Stimulated activated CD8-positive, alpha-beta memory T cell treated with anti-CD3 and anti-CD28 coated beads, Interleukin-12 subunit alpha, Interleukin-12 subunit beta, amount 100 ng/mL, for 4 hours (primary cell): ENCODE data around the gene C17orf50.
"Not testable (repeated sequence)": the region's sequence is repeated elsewhere in the genome, so short reads cannot be mapped to it uniquely, and the experiment has no call there.

ENCODE experiments used
- DNase-seq: peaks from one replicate; pipeline ENCODE4 v3.0.0-alpha.2; 2020; ENCODE audit warnings: low read depth

The C17orf50 gene

DNA sequence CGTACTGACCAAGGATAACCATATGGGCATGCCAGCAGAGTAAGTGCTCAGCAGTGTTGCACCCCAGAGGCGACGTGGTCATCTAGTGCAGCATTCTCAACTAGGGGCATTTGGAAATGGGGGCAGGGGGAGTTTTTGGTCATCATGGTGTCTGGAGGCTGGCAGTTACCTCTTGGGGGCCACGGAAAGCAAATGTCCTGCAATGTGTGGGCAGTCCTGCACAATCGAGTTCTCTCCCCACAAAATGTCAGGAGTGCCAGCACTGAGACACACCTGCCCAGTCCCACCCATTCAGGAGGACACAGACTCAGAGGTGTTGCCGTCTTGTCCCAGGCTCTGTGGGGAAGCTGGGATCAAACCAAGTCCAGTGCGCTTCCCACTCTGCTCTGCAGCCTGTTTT lies 26.3 kb upstream of the C17orf50 start:
- no peak for DNase-seq

DNA sequence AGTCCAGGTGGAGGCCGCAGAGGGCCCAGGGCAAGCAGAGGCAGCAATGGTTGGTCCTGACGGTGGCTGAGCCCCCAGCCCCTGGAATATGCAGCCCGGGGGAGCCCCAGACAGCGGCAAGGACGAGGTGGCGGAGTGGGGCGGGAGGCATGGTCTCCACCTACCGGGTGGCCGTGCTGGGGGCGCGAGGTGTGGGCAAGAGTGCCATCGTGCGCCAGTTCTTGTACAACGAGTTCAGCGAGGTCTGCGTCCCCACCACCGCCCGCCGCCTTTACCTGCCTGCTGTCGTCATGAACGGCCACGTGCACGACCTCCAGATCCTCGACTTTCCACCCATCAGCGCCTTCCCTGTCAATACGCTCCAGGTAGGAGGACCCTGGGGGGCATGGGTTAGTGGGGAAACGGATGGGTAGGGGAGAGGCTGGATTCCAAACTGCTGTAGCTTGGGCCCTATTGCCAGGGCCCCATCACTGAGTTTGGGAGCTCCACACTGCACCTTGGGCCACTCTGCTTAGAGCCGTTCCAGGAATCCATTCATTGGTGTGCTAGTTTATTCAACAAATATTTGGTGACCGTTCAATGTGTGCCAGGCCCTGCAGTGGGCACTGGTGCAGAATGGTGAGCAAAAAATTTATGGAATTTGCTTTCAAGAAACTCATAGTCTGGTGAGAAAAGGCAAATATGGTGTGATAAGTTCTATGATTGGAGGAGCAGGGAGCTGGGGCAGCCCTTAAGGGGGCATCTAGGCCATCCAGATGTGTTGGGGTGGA lies 25.5 kb upstream of the C17orf50 start:
- DNase-seq: no peak

DNA sequence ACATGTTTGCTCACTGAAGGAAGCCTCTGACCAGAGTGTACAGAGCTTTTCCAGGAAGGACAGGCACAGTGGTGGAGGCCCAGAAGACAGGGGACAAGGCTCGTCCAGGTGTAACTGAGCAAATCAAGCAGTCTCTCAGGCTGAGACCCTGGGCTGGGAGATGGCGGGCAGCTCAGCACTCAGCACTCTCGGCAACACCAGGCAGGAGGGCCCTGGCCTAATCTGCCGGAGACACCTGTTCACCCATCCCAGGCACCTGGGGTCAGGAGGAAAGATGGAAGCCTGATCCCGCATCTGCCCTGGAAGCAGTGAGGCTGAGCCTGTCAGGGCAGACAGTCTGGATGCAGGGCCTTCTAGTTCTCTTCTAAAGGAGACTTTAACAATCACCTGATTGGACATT lies 24.5 kb upstream of the C17orf50 start:
- no peak for DNase-seq

DNA sequence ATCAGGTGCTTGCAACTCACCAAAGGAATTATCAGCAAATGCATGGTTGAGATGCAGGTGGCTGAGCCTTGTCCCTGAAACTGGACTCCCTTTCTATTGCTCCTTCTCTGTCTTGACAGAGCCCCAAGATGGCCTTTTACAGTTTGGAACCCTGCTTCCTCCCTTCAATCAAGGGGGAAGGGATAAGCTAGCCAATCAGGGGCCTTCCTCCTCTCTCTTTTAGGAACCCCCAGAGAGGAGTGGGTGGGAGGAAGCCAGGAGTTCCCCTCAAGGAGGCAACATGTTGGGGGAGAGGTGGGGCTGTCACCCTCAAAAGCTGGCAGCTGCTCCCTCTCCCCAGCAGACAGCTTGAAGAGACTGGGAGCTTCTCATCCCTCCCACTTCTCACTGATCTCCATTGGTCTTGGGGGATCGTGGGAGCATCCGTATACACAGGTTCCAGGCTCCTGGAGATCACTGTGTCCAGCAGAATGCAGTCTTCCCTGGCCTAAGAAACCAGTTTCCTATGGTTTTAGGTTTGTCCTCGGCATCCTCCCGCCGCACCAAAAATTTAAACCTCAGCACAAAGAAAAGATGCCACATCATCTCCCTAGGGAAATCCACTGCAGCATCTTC lies 22.1 kb upstream of the C17orf50 start:
- no peak for DNase-seq

DNA sequence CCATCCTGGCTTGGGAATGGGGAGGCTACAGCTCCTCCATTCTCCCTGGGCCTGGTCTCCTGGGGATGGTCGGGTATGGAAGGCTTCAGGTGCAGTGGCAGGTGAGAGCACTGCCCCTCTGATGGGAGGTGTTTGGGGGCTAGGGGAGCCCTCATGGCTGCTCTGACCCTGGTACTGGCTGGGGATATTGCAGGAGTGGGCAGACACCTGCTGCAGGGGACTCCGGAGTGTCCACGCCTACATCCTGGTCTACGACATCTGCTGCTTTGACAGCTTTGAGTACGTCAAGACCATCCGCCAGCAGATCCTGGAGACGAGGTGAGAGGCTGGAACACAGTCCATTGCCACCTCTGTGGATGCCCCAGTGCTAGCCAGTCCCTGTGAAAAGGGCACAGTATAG lies 20.5 kb upstream of the C17orf50 start:
- DNase-seq: no peak

DNA sequence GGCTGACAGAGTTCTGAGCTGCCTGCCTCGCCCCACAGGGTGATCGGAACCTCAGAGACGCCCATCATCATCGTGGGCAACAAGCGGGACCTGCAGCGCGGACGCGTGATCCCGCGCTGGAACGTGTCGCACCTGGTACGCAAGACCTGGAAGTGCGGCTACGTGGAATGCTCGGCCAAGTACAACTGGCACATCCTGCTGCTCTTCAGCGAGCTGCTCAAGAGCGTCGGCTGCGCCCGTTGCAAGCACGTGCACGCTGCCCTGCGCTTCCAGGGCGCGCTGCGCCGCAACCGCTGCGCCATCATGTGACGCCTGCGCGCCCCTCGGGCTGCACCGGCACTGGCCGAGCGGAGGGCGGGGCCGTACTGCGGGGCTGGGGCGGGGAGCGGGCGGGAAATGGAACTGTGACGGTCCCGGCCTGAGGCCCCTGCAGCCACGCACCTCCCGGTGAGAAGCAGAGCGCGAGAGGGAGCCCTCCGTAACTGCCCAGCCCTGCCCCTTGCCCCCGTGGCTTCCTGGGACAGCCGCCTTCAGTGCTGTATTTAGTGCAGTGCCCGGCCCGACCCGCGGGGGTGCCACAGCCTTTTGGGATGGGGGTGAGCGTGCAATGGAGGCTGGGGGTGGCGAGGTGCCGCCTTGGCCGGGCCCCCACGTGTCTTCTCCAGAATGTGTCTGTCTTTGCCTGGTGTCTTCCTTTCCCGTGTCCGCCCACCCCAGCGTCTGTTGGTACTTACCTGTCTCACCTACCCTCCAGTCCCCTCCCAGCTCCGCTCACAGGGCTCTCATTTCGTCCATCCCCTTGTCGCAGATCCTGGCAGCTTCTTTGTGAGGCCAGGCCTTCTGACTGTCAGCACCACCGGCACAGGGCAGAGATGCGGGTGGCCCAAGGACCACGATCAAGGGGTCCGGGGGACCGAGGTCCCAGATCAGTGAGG lies 19.4 kb upstream of the C17orf50 start:
- DNase-seq: no peak

DNA sequence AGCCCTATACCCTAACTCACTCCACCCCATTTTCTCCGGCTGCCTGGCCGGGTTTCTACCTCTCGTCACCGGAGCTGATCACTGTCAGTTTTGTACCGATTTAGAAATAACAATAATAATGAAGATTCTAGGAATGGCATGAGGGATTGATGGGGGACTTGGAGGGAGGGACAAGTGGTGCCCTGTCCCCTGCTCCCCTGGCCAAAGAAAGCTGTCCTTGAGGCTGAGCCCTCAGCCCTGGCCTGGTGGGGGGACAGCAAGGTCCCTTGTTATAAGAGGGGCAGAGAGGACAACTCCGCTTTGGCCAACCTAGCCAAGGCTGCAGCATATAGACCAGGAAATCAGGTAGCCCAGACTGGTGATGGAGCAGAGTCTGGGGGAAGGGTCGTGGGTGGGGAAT lies 18.2 kb upstream of the C17orf50 start:
- DNase-seq: no peak

DNA sequence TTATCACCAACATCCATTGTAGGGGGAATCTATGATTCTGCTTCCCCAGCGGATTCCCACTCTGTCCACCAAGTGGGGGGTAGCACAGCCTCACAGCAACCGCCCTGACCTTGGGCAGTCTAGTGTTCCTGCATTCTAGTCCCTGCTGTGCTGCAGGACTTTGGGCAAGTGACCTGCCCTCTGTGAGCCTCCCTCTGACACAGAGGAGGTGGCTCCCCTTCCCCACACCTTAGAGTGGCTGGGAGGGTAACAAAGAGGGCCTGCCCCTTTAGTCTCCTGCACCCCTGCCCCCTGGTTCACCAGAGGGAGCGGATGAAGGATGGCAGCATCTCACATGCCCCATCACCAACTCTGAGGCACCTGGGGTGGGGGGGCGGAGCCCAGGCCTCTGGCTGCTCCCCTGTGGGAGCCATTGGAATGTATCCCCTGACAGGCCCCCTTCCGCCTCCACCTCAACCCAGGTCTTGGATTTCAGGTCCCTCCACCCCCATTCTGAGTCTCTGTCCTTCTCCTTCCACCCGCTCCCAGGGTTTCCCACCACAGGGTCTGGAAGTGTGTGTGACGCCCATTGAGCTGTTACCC lies 17.7 kb upstream of the C17orf50 start:
- DNase-seq: no peak

DNA sequence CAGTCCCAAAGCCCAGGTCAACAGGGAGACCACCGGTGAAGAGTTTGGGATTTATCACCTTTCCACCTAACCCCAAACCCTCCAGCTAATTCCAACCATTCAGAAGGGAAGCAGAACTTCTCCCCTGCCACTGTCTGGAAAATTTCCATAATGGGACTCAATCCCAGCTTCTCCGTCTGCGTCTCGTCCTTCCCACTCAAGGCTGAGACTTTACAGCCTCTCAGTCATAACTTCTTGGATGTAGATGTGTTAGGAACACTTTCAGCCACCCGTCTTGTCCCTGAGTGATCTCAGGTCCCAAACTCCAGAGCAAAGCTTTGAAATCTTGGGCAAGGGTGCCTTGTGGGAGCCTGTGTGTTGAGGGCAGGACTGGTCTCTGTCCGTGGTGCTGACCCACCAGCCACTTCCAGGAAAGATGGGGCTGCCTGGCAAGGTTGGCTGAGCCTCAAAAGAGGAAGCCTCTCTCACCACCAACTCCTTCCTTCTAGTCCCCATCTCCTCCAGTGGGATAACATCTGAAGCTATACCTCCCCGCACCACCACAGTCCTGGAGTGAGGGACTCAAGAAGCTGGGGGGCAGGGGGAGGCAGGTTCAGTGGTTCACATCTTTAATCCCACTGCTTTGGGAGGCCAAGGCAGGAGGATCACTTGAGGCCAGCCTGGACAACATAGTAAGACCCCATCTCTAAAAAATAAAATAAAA lies 16.9 kb upstream of the C17orf50 start:
- DNase-seq: no peak

DNA sequence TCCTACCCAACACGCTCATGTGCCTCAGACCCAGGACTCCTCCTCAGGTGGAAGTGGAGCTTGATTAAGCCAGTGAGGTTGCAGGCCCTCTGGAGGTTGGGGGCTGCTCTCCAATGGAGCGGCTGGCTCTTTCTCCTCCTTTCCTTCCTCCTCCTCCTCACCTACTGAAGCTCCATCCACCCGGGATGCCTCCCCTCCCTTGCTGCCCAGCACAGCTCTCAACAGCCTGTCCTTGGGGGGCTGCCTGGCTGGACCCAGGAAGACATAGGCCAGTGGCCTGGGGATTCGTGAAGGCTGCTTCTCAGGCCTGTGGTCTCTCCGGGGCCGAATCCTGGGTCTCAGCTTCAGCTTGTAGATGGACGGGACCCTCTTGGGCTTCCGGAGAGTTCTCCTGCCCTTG lies 15.9 kb upstream of the C17orf50 start:
- DNase-seq: no peak

DNA sequence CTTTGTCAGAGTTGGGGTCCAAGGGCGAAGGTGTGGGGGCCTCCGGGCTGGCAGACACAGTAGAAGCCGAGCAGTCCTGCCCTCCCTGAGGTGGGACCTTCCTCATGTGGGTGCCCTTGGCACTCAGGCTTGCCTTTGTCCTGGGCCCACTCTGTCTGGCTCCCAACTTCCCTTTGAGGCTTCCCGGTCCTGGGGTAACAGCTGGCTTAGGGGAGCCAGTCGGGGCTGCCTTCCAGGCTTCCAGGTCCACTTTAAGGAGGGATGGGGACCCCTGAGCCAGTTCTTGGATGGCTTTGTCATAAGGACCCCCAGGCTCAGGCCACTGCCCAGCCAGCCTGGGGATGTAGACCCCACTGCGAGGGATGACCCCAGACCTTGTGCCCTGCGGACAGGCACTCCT lies 15.4 kb upstream of the C17orf50 start:
- no peak for DNase-seq

DNA sequence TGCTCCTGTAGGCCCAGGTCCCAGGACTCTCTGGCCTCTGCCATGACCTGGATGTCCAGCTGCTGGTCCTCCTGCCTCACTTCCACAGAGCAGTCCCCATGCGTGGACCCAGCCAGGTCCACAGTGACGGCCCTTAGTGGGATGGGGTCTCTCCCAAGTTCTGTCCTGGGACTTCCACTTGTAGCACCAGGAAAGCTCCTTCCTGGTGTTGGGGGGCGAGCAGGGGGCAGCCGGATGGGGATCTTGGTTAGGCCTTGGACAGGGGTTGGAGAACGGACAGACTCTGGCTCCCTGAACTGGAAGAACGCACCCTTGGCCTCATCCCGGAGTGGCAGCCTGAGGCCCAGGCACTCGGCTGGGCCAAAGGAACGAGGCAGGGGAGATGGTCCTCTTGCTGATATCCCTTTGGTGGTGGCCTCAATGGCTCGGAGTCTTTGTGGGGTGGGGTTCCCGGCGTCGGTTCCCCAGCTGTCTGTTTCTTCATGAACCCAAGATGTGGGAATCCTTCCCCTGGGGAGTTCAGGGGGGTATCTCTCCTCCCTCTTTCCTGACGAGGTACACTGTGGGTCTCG lies 14.9 kb upstream of the C17orf50 start:
- no peak for DNase-seq

DNA sequence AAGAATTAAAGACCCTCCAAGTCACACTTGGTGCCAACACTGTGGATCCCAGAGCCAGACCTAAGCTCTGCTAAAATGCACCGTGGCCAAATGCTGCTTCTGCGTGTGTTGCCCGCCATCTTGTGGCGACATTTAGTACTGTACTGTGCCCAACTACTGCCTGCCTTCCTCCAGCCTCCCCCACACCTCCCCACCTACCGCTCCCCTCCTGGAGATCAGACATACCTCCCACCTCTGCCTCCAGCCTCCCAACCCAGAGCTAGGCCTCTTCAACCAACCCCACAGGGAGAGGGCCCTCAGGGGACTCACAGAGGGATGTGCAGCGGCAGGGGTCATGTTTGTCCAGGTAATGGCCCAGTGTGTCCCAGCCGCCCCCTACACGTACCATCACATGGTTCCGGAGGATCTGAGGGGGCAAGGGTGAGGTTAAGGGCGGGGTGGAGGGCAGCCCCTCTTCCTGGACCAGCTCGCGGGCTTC lies 13.1 kb upstream of the C17orf50 start:
- DNase-seq: peak; percentile 50

DNA sequence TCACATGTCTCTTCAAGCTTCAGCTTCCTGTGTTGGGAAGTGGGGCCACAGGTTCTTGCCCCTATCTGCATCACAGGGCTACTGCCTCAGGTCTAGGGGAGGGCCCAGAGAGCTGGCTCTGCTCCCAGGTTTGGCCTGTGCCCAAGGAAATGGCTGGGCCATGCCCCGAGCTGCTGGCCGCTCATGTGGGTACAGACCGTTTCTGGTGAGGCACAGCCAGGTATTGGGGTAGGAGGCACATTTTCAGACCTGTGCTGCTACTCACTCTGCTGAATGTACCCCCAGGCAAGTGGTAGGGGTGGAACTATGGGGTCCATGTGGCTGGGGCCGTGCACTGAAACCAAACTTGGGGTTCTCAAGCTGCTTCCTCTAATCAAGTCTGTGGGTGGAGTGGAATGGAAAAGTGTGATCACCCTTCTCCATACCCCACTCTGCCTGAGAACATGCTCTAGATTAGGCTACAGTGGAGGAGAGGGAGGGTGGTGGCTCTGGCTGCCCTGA lies 12.3 kb upstream of the C17orf50 start:
- no peak for DNase-seq

DNA sequence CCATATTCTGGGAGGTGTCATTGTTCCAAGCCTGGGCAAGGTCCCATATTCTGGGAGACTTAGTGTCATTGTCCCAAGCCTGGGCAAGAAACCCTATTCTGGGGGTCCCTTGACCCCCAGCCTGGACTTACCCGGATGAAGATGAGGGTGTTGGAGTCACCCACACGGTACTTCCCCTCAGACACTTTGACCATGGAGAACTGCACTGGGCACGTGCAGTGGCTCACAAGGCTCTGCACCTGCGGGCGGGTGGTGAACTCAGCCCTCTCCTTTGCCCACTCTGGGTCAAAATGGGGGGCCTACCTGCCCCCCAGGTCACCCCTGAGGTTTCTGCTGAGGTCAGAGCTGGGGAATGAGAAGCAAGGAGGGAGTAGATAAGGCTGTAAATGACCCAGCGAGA lies 11.7 kb upstream of the C17orf50 start:
- no peak for DNase-seq

DNA sequence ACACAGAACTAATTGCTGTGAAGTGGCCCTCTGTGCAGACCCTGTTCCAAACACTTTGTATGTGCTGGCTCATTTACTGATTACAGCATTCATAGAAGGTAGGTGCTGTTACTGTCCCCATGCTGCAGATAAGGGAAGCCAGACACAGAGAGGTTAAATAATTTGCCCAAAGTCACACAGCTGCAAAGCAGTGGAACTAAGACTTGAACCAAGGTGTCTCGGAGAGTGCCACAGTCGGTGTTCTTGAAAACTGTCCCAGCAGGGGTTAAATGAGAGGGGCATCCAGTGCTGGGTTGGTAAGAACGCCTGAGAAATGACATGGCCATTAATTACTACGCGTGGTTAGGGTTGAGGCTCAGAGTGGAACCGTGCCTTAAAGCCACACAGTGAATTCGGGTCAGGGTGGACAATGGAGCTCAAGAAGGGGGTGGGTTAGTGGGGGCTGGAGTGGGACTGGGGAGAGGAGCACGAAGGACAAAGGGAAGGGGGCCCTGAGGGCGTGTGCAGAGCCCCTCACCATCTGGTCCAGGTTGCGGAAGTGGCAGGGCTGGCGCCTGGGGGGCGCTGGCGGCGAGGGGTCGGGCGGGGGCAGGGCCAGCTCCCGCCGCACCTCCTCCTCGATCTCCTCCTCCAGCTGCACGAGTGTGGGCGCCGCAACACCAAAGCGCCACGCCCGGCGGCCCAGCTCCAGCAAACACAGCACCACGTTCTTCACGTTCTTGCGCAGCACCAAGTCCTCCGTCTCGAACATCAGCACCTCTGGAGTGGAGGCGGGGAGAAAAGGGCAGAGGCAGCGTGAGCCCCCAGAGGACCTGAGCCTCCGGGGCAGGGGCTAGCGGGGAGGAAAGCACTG lies 10.9 kb upstream of the C17orf50 start:
- no peak for DNase-seq

DNA sequence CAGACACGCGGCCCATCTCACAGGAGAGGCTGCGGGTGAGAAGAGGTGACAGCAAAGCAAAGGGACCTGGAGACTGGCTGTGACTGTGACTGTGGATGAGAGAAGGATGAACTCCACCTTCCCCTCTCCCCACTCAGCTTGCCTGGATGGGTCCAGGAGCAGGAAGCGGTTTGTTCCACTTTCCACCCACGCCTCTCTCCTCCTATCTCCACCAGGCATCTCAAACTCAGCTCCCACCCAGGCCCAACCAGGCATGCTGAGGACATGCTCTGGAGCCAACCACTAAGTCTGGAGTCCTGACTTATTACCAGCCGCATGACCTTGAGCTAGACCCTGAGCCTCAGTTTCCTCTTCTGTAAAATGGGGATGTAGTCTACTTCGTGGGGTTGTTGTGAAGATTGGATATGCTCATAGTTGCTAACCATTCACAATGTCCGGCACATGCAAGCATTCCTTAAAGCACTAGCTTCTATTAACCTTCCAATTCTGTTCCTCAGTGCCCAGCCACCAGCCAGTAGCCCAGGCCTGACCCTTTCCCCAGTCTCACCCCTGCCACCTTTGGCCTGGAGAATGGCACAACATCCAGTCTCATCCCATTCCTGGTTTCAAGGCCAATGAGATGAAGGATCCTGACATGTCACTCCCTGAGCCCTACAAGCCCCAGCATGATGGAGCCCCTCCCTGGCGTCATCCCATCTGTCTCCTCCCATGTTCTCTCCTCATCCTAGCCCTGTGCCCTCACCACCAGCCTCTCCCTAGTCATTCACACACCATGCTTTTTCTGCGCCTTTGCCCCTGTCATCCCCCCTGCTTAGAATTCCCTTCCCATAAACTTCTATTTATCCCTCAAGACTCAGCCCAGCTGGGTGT lies 9.9 kb upstream of the C17orf50 start:
- DNase-seq: no peak

DNA sequence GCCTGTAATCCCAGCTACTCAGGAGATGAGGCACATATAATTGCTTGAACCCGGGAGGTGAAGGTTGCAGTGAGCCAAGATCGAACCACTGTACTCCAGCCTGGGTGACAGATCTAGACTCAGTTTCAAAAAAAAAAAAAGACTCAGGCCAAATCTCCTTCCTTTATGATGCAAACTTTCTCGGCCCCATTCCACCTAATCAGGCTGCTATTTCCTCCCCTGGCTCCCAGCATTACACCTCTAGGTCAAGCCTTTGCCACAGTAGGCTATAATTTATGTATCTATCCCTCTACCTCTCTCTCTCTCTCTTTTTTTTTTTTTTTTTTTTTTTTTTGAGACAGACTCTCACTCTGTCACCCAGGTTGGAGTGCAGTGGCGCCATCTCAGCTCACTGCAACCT lies 9.1 kb upstream of the C17orf50 start:
- not testable (repeated sequence) for DNase-seq

DNA sequence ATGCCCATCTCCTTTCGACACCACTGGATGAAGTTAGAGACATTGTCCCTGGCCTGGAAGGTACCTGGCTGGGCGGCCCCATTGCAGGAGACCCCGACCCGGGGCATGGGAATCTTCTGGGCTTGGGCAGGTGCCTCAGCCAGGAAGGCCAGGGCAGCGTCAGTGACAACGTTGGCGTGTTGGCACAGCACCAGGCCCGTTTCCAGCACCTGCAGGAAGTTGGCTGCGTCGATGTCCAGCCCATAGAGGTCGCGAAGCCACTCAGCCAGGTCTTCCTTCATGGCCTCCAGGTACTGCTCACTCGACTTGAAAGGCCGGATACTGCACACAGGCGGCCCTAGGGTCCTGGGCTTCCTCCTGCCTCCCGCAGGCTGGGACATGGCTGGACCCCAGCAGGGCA lies 8.2 kb upstream of the C17orf50 start:
- no peak for DNase-seq
